OCI-LY1 (cell line): ENCODE data around the gene IL22.

Source experiments
- CTCF ChIP-seq: fragments of 200-600 bp; sonication (generic), shearing (Covaris generic); IDR thresholded peaks from 2 replicates; pipeline ENCODE4 v1.5.1; 2017; ENCODE audit warnings: mild to moderate bottlenecking, antibody characterized with exemption, low read length, moderate library complexity, mixed read lengths
- EZH2 ChIP-seq: fragments of 200-600 bp; sonication (generic), shearing (Covaris generic); IDR thresholded peaks from 2 replicates; pipeline ENCODE4 v1.8.0; 2017; ENCODE audit warnings: borderline replicate concordance, mixed run types, mild to moderate bottlenecking, antibody characterized with exemption, low read length, moderate library complexity, mixed read lengths

GRCh38 chr12:68231691-68232090 is 21.7 kb downstream of the IL22 start:
- no peak for TF ChIP-seq CTCF
- TF ChIP-seq EZH2, result no peak
